ENCODE results near the gene ITGB7. TPM values are rescaled to one million over a fixed set of nuclear protein-coding genes. Genes with fewer than 3 reads are reported as not detected.
A peak's percentile ranks its signal among the peaks of the same experiment; 100 is the strongest.

ITGB7 gene
- total and polyA plus RNA-seq, 9 of the 15 experiments (the other 6 are each of a cell fraction or from before 2014, with no cell fraction given): 0.06 to 2.0 (median 0.67) TPM

GRCh38 chr12:53201177-53201541, 5.9 kb downstream of the ITGB7 start (continued):
- TF ChIP-seq EHMT2 (IDR thresholded peaks at IDR 0.05) (peak; percentile 23; the same call in 1 of the 2 replicates), ILK (tag; IDR thresholded peaks at IDR 0.05; ENCODE audit: borderline replicate concordance, low read depth) (no peak), ESRRA (IDR thresholded peaks at IDR 0.05; ENCODE audit: borderline replicate concordance, low read depth) (peak; percentile 52; the same call in 1 of the 2 replicates), SMARCA4 (IDR thresholded peaks at IDR 0.05) (peak; percentile 77), ZNF239 (CRISPR knock-in tag; IDR thresholded peaks at IDR 0.05) (no peak), ZNF316 (IDR thresholded peaks at IDR 0.05) (no peak), ELF2 (CRISPR knock-in tag; IDR thresholded peaks at IDR 0.05) (no peak), GATAD2B (IDR thresholded peaks at IDR 0.05; ENCODE audit: borderline replicate concordance) (no peak), ZNF431 (CRISPR knock-in tag; IDR thresholded peaks at IDR 0.05) (no peak), ID3 (CRISPR knock-in tag; IDR thresholded peaks at IDR 0.05) (no peak), ID3 (tag; IDR thresholded peaks at IDR 0.05) (no peak), GATA2 (CRISPR knock-in tag; IDR thresholded peaks at IDR 0.05) (no peak), MYC (IDR thresholded peaks at IDR 0.05; ENCODE audit: low read depth, low read length) (no peak), MYC (CRISPR knock-in tag; IDR thresholded peaks at IDR 0.05; ENCODE audit: borderline replicate concordance, low read depth) (no peak), SETDB1 (IDR thresholded peaks at IDR 0.05; ENCODE audit: low read length) (no peak), MCM5 (IDR thresholded peaks at IDR 0.05; ENCODE audit: low read depth) (no peak), SMARCC2 (IDR thresholded peaks at IDR 0.05; ENCODE audit: low read depth) (no peak), RAD51 (IDR thresholded peaks at IDR 0.05; ENCODE audit: borderline replicate concordance, low read depth) (0 out of 2 replicates have a peak, but pooled peaks have one; percentile 4), SMARCE1 (IDR thresholded peaks at IDR 0.05) (peak; percentile 51; the same call in 1 of the 2 replicates), BRCA1 (IDR thresholded peaks at IDR 0.05) (no peak), BRCA1 (CRISPR knock-in tag; IDR thresholded peaks at IDR 0.05) (no peak), SOX6 (IDR thresholded peaks at IDR 0.05) (no peak), ZNF584 (CRISPR knock-in tag; IDR thresholded peaks at IDR 0.05; ENCODE audit: low read depth) (no peak), TAF7 (tag; IDR thresholded peaks at IDR 0.05) (no peak), RFX1 (IDR thresholded peaks at IDR 0.05) (peak; percentile 71), ZNF146 (CRISPR knock-in tag; IDR thresholded peaks at IDR 0.05; ENCODE audit: unreplicated experiment) (no peak), CREBBP (IDR thresholded peaks at IDR 0.05; ENCODE audit: low read depth, low read length) (no peak), ETS1 (conservative IDR thresholded peaks at IDR 0.05; ENCODE audit: control insufficient read depth, low read depth, low read length) (no peak), ZSCAN32 (CRISPR knock-in tag; IDR thresholded peaks at IDR 0.05) (no peak), TFAP4 (CRISPR knock-in tag; IDR thresholded peaks at IDR 0.05; ENCODE audit: borderline replicate concordance) (no peak), ZNF449 (CRISPR knock-in tag; IDR thresholded peaks at IDR 0.05) (no peak)
